OCI-LY1 (cell line): ENCODE measurements around the gene INPP5A.

Source experiments
- EZH2 ChIP-seq: fragments of 200-600 bp; sonication (generic), shearing (Covaris generic); IDR thresholded peaks from 2 replicates; pipeline ENCODE4 v1.8.0; 2017; ENCODE audit warnings: borderline replicate concordance, mixed run types, mild to moderate bottlenecking, antibody characterized with exemption, low read length, moderate library complexity, mixed read lengths
- TF ChIP-seq, protein P1 (sequence below): fragments of 200-600 bp; sonication (generic), shearing (Covaris generic); IDR thresholded peaks from 2 replicates; pipeline ENCODE4 v1.5.1; 2017; ENCODE audit warnings: mild to moderate bottlenecking, antibody characterized with exemption, low read length, moderate library complexity, mixed read lengths

DNA sequence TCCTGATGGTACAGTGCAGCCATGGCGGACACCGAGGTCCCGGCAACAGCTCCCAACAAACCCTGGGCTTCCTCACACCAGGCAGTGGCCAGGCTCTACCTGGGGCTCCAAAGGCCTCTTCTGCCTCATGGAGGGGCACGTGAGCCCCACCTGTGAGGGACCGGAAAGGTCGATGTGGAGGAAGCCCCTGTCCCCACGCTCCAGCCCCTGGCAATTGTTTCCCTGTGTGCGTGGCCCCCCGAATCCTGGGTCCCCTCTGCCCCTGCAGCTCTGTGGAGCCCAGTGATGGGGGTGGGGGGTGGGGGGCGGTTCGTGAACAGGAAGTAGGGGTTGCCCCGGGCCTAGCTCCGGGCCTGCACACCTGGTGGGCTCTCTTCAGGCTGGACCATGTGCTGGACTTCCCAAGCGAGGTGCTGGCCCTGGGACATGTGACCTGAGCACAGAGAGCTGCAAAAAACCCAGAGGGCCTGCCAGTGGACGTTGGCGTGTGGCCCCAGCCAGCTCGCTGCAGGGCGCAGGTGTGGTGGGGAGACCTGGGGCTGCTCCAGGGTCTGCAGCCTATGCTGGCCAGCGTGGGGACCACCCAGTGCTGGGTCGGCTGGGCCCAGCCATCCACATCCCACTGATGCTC is 72.6 kb downstream of the INPP5A start:
- no peak for TF ChIP-seq EZH2
- TF ChIP-seq, protein P1, sequence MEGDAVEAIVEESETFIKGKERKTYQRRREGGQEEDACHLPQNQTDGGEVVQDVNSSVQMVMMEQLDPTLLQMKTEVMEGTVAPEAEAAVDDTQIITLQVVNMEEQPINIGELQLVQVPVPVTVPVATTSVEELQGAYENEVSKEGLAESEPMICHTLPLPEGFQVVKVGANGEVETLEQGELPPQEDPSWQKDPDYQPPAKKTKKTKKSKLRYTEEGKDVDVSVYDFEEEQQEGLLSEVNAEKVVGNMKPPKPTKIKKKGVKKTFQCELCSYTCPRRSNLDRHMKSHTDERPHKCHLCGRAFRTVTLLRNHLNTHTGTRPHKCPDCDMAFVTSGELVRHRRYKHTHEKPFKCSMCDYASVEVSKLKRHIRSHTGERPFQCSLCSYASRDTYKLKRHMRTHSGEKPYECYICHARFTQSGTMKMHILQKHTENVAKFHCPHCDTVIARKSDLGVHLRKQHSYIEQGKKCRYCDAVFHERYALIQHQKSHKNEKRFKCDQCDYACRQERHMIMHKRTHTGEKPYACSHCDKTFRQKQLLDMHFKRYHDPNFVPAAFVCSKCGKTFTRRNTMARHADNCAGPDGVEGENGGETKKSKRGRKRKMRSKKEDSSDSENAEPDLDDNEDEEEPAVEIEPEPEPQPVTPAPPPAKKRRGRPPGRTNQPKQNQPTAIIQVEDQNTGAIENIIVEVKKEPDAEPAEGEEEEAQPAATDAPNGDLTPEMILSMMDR = no peak
